ENCODE data around the gene CD82.

The CD82 gene

DNA sequence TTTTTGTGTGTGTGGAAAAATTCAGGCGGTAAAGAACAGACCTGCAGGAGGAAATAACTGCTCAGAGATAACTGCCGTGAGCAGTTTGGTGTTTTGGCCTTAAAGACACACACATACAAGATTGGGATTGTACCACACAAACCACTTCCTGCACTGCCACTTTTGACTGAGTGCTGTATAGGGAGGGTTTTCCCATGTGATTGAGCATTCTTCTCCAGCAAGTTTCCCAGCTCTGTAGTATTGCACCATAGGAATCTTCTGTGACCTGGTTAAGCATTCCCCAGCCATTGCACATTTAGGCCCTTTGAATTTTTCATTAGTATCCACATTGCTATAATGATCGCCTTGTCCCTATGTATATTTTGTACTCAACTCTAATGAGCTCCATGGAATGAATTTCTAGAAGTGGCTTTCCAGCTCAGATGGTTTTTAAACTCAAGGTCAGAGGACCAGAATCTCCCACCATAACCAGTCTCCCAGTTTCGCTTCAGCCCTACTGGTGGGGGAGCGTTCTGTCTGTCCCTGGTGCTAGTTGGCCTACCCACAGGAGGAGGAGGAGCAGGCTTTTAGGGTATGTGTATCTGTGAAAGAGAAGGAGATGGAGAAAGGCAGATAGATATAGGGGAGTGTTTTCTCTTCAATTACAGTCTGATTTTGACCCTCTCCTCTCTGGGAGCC is 9.3 kb downstream of the CD82 start:
- DNase-seq (ENCODE audit: extremely low read depth in 1 of 2, low read depth in 1 of 2) = no peak

DNA sequence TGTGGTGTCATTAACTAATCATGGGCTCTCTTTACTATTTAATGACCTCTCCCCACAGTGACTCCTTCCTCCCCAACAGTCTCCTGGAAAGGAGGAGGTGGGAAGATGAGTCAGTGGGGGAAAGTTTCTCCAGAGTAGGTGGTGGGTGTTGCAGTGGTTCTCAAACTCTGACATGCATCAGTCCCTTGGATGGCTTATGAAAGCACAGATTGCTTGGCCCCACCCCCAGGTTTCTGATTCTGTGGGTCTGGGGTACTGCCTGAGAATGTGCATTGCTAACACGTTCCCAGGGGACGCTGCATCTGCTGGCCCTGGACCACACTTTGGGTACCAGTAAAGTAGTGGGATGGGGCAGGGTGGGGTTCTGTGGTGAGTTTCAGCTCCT is 9.8 kb downstream of the CD82 start:
- no peak for DNase-seq (ENCODE audit: extremely low read depth in 1 of 2, low read depth in 1 of 2)

DNA sequence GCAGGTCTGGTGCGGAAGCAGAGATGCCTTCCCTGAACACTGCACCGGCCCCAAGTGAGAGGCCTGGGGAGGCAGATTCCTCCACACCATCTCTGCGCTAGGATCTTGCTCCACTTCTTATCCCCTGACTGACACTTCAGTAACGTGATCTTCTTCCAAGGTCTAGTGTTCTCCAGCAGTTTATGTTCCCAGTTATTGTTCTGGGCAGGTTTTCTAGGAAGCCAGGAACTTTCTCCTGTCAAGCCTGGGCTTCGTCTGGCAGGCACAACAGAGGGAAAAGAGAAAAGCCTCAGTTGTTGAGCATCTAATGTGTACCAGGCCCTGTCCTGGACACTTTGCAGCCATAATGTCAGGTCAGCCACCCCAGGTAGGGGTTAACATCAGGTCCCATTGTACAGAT is 10.5 kb downstream of the CD82 start:
- DNase-seq (ENCODE audit: extremely low read depth in 1 of 2, low read depth in 1 of 2) = no peak

DNA sequence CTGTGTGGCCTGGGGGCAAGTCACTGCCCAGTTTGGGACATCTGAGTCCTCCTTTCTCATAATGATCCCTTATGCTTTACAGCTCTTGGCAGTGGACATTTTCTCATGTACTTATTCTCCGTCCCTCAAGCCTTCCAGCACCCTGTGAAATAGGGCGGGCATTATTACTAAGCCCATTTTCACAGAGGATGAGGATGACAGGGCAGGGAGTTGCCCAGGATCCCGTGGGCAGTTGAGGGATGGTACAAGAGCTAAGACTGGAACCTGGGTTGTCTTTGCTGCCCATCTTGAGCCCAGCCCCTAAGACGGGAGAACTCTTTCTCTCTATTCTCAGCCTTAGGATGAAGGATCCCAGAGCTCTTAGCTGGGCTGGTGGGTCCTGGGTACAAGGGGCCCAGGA is 11.2 kb downstream of the CD82 start:
- DNase-seq (ENCODE audit: extremely low read depth in 1 of 2, low read depth in 1 of 2) = no peak

DNA sequence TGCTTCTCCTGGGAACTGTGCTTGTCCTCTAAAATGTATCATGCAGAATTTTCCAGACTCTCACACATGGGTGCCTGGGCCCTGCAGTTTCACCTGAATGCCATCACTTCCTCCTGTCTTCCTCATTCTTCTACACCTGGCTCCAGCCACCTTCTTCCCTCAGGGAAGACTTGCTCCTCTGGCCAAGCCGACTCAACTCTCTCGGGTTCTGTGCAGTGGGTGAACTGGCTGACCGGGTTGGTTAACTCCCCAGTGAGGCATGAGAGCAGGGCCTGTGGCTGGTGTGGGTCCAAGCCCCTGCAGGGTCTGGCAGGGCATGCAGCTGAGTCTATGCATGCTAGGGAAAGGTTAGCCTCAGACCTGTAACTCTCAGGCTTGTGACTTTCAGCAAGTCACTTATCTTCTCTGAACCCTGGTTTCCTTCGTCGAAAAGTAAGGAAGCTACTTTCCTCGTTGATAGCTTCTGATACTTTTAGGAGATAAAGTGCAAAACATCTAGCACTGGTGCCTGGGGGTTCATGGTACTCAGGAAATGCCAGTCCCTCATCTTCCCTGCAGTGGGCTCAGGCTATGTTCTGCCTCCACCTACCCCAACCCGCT is 11.9 kb downstream of the CD82 start:
- no peak for DNase-seq (ENCODE audit: extremely low read depth in 1 of 2, low read depth in 1 of 2)

DNA sequence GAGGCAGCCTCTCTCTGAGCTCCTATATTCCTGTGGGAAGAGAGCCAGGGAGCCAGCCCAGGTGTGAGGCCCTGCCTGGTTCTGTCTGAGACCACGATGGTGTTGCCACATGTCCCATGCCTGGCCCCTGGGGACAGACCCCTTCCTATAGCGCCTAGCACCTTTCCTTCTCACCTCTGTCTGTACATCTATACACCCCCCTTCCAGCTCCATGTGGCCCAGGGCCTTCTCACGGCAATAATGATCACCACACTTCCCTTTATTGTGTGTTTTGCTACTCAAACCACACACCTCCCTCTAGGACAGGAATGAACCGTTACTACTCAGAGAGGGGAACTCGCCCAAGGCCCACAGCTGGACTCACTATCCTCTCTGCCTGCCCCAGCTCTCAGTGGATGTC is 12.8 kb downstream of the CD82 start:
- no peak for DNase-seq (ENCODE audit: extremely low read depth in 1 of 2, low read depth in 1 of 2)

DNA sequence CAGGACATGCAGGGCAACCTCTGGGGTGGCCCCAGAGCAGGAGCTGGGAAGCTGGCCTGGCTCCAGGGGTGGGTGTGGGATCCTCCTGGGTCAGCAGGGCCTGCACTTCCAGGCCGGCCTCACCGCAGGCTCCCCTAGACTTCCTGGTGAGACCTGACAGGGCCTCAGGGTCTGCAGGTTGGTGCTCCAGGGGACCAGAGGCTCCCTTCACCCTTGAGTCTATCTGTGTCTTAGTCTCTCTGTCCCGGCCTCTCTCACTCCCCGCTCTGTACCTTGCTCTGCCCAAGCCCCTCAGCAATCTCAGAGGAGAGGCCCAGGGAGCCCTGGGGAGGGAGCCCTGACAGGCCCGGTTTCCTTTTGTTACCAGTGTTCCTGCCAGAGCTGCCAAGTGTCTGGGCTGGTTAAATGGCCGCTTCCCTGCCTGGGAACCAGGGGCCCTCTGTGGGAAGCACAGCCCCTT is 13.9 kb downstream of the CD82 start:
- DNase-seq (ENCODE audit: extremely low read depth in 1 of 2, low read depth in 1 of 2) = no peak

DNA sequence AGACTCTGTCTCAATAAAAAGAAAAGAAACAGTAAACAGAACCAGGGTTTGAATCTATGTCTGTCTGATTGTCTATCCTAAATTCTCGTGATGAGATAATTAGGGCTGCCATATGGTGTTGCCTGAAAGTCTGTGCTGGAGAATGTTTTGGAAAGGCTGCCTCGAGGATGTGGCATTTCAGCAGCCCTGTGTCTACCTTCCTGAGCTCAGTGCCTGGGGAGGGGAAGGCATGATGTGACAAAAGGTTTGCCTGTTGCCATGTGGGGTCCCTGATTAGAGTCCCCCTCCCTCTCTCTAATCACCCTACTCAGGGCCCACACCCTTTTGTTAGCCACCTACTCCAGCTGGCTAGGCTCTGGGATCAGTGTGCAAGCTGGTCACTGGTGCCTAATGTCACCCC is 15.2 kb downstream of the CD82 start:
- no peak for DNase-seq (ENCODE audit: extremely low read depth in 1 of 2, low read depth in 1 of 2)

DNA sequence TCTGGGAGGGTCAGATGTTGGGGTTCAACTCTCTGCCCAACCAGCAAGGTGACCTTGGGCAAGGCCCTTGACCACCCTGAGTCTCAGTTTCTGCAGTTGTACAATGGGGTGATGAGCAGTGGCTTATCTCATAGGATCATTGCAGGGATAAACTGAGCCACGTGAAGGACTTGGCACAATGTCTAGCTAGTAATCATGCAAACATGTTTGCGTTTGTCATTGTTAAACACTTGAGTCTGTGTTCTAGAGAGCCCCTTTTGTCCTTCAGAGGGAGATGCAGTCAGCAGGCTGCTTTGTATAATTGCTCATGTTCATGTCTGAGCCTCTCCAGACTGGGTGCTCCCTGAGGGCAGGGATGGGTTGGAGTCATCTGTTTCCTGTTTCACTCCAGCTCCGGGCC is 15.8 kb downstream of the CD82 start:
- DNase-seq (ENCODE audit: extremely low read depth in 1 of 2, low read depth in 1 of 2) = no peak

DNA sequence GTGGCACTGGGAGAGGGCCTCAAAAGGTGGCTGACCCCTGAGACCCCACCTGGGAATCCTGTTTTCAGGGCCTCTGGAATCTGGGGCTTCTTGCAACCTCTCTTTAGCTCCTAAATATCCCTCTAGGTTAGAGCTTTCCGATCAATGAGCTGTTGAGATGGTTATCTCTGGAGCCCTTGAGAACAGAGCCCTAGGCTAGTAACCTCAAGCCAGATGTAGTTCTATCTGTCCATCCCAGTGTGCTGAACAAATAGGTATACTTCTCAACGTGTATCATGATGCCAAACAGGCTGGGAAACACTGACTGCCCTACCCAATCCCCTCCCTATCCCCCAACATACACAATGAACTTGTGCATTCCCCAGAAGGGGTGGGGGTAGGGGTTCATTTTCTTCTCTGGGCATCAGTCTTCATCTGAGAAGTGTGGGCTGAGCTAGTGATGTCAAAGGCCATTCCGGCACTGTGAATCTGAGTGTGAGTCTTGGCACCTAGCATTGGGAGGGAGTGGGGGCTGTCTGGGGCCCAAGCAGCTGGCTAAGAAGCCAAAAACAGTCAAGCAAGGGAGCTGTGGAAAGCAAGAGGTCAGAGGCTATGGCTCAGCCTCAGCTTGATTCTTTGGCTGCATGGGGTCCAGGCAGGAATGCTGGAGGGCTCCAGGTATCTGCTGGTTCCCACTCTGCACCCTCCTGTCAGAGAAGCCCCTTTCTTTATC is 17.3 kb downstream of the CD82 start:
- no peak for DNase-seq (ENCODE audit: extremely low read depth in 1 of 2, low read depth in 1 of 2)

DNA sequence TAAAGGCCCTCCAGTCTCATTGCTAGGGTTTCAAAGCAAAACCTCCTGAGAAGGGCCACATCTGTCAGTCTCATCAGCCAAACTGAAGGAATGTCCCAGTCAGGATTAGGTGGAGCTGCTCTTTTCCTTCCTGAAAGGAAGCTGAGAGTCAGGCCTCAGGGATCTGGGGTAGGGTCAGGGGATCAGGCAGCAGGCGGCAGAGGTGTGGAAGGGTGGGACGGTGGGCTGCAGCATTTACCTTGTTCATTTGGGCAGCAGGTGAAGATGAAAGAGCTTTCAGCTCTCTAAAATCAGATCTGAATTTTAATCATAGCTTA is 17.8 kb downstream of the CD82 start:
- no peak for DNase-seq (ENCODE audit: extremely low read depth in 1 of 2, low read depth in 1 of 2)

DNA sequence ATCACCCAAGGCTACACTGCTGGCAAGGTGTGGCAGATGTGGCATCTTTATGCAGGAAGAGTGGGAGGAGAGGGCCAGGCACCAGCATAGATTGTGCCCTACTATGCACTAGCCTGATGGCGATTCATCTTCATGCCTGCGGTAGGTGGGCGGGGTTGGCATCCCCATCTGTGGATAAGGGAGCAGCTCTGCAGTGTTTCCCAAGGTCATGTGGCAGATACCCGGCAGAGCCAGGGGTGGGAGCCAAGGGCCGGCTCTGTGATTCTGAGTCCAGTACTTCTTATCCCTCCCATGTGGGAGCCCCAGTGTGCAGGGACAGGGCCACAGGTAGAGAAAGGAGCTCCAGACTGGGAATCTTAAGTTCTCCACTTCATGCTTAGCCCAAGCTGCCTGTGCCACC is 20.0 kb downstream of the CD82 start:
- no peak for DNase-seq (ENCODE audit: extremely low read depth in 1 of 2, low read depth in 1 of 2)

DNA sequence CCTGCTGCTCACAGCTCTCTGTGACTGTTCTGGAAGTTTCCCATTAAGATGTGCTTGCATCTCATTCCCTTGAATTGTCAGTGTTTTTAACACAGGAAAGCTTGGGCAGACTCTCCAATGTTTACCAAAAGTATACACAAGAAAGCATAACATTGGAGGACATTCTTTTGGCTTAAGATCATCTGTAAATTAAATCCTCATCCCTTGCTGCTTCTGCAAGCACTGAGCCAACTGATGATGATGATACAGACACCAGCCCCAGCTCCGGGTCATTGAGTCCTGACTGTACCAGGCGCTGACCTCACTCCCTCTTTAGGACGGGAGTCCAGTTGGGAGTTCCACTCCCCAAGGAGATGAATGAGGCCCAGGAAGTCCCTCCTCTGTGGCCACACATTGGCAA is 23.8 kb downstream of the CD82 start:
- DNase-seq (ENCODE audit: extremely low read depth in 1 of 2, low read depth in 1 of 2) = no peak

DNA sequence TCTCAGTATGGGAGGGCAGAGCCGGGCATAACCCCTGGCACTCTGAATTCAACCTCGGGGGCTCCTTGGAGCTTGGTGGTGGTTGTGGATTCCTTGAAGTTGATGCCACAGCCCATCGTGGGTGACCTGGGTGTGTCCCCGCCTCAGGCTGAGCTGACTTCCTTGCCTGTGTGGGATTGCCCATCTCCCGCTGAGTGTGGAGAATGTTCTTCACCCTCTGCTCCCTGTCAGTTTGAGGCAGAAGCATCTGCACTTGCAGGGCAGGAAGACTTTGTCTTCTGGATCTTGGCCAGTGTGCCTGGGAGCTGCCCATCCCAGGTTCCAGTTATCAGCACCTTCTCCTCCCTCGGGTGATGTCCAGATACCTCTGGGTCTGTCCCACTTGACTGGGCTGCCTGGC is 25.3 kb downstream of the CD82 start:
- DNase-seq (ENCODE audit: extremely low read depth in 1 of 2, low read depth in 1 of 2) = no peak

DNA sequence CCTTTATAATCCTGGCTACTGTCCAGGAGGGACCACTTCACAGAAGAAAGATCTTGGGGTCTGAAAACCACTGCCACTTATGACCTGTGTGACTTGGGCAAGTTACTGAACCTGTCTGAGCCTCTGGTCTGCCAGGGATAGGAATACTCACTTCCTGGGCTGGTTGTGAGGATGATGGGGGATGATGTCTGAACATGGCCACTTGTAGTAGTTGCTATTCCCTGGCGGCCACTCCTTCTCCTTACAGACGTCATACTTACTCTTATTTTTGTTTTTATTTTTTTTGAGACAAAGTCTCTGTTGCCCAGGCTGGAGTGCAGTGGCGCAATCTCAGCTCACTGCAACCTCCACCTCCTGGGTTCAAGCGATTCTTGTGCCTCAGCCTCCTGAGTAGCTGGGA is 26.1 kb downstream of the CD82 start:
- no peak for DNase-seq (ENCODE audit: extremely low read depth in 1 of 2, low read depth in 1 of 2)

DNA sequence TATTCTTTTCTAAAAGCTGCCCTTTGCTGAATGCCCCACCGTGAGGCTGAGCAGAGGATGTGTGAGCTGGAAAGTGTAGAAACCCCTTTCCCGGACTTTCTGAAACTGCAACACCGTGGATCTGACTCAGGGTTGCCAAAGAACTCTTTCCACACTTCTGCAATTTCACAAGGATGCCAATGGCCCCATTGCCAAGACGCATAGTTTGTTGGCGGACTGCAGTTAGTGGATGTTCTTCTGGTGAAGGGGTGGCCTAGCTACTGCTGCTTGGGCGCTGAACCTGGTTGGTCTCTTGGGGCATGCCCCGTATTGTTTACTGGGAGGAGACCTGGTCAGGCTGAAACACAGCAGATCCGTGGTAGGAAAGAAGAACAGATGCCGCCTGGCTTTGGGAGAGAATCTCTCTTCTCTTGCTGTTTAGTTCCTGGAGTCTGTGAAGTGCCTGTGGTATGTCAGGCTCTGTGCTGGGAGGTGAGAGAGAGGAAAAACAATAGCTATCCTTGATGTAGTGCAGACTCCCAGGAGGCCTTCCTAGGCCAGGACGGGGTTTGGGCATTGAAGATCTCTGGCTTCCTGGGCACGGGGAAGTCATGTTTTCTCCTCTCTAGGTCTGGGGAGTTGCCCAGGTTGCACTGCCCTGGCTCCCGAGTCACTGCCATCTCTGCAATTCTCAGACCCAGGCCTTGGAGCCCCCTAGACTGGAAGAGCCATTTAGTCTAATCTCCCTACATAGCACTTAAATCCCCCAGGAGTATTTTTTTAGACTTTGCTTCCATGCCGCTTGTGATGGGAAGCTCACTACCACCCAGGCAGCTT is 26.9 kb downstream of the CD82 start:
- no peak for DNase-seq (ENCODE audit: extremely low read depth in 1 of 2, low read depth in 1 of 2)

DNA sequence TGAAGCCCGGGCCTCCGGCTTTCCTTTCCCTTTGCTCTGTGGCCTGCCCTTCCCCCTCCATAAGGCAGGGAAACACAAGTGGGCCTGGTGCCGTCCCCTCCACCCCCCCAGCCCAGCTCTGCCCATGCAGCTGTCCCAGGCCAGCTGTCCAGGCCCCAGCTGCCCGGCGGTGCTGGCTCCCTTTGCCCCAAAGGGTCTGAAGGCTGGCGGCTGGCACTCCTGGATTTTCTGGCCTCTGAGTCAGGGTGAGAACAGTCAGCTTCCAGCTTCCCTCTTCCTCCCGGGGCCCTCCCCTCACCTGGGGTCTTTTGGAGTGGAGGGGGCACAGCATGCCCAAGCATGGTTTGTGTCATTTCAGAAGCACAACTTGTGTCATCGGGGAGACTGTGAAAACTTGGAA is 27.8 kb downstream of the CD82 start:
- DNase-seq (ENCODE audit: extremely low read depth in 1 of 2, low read depth in 1 of 2) = no peak

DNA sequence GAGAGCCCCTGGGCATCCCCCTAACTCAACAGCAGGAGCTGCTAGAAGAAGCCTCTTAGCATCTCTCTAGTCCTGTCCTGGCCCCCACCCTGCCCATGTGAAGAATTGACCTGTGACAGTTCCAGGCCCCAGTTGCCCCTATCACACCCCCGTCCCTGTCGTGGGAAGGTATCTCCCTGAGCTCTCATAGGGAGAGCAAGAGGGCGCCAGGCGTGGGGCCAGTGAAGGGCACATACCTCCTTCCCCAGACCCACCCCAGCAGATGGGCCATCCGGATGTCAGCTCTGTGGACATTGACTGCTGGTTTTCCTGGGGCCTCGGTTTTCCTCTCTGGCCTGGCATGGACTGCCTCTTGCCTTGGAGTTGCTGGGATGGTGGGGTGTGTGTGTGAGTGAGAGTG is 29.5 kb downstream of the CD82 start:
- no peak for DNase-seq (ENCODE audit: extremely low read depth in 1 of 2, low read depth in 1 of 2)

DNA sequence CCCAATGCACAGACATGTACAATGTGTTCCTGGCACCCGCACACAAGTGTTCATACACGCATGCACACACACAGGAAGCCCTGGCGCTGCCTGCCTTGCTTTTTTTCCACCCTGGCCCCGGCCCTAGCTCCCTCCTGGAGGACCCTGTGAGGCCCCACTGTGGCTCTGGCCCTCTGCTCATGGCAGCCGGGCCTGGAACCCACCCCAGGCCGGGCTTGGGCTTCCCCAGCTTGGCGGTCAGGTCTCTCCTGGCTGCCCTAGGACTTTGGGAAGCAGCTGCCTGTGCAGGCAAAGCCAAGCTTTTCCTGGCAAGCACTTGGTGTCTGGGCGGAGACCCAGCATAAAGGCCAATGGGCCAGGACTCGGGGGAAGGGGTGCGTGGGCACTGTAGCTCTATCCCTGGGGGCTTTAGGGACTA is 30.5 kb downstream of the CD82 start:
- DNase-seq (ENCODE audit: extremely low read depth in 1 of 2, low read depth in 1 of 2) = no peak

DNA sequence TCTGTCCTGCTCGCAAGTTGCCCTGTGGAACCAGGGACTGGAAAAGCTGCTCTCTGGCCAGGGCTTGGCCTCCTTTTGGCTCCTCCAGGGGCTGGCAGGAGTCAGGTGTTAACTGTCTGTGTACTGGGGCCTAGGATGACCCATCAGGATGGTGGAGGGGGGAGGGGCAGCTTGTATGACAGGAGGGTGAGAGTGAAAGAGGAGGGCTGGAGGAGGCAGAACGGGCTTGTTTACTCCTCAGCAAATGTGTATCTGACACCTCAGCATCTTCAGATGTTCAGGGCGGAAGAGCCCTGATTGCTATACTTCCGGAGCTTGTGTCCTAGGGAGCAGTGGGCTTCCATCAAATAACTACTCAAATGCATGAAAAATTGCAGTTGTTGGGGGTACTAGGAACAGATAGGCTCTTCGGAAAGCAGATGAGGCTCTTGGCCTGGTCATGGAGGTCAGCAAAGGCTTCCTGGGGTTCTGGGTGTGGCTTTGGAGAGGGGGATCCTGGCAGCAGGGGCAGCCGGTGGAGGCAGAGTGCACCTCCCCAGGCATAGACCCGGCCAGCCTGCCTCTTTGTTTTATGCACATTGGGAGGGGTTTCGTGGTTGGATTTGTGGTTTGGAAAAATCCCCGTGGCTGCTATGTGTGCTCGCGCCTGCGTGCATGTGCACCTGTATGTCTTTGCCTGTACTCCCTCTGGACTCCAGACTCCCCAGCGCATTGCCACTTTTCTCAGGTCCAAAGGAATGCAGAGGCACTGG is 31.2 kb downstream of the CD82 start:
- DNase-seq (ENCODE audit: extremely low read depth in 1 of 2, low read depth in 1 of 2) = peak in 1 of 2 donors; percentile 39
